HG03460 (cell line): ENCODE measurements around the gene KRTCAP2.
"Not testable (repeated sequence)": the region's sequence is repeated elsewhere in the genome, so short reads cannot be mapped to it uniquely, and the experiment has no call there.

ENCODE experiments used
- ATAC-seq: cut with Tn5 transposase; IDR thresholded peaks from one replicate; pipeline ENCODE4 v1.9.1; 2021; ENCODE audit not compliant: unreplicated experiment

KRTCAP2 gene

DNA sequence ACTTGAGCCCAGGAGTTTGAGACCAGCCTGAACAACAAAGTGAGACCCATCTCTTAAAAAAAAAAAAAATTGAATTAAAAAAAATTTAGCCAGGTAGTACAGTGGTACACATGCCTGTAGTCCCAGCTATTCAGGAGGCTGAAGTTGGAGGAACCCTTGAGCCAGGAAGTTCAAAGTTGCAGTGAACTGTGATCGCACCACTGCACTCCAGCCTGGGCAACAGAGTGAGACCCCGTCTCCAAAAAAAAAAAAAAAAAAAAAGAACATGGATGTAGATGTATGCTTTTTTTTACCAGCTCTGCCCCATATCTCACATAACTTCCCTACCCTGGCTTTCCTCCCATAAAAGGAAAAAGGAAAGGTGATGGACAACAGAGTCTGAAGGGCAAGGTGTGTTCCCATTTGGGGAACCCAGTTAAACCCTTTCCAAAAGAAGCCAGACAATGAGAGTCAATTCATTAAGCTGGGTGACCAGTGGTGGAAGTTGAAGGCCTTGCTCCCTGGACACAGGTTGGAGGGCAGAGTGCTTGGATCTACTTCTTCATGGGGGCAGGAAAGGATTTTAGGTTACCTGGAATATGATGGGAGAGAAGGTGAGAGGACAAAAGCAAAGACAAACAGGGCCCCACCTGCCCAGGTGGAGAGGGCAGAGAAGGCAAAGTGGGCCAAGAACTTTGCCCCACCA lies 2.9 kb downstream of the KRTCAP2 start:
- ATAC-seq = no peak

DNA sequence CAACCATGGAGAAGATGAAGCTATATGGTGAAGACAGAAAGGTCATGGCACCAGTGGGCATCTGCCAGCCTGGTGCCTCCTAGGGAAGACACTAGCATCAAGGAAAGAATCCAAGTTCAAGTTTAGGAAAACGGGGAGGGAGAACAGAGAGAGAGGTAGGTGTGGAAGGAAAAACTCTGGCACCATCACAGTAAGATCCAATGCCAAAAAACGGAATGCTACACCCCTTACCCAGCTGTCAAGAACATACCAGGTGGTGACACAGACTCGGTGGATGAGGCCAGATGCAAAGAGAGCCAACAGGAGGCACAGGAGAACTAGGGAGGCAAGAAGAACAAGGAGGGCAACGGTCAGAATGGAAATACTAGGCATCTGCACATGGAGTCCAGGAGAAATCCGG lies 3.6 kb downstream of the KRTCAP2 start:
- ATAC-seq = no peak

DNA sequence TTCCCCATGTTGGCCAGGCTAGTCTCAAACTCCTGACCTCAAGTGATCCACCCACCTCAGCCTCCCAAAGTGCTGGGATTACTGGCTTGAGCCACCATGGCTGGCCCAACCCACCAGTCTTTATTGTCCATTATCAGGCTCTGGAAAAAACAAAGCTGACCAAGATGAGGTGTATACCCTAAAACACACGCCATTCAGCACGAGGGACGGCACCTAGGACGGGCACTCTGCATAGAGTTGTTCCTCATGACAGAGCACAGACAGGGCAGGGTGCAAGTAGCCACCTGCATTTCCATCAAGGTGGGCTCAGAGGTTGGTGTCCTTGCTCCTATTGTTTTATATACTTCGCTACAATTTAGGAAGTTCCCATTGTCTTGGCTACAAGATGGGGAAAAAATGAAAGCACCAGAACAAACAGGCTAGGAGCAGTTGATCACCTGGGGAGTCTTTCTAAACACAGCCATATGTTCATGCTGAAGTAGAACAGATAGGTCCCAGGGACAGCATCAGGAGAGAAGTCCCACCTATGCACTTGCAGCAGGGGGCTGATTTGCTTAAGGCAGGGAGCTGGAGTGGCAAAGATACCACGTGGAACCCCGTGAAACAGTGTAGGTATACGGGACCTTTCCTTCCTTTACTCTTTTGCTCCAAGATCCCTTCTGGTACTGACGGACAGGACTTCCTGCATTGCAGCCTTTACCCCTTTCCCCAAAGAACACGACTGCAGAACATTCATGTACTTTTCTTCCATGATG lies 4.5 kb downstream of the KRTCAP2 start:
- no peak for ATAC-seq

DNA sequence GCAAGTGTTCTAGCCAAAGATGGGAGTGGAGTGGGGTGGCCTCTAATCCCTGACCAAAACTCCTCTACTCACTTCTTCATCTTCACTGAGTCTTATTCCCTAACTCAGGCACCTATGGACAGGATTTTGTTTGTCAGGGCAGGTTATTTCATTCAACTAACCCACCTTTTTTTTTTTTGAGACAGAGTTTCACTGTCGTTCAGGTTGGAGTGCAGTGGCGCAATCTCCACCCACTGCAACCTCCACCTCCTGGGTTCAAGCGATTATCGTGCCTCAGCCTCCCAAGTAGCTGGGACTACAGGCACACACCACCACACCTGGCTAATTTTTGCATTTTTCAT lies 5.0 kb downstream of the KRTCAP2 start:
- not testable (repeated sequence) for ATAC-seq

DNA sequence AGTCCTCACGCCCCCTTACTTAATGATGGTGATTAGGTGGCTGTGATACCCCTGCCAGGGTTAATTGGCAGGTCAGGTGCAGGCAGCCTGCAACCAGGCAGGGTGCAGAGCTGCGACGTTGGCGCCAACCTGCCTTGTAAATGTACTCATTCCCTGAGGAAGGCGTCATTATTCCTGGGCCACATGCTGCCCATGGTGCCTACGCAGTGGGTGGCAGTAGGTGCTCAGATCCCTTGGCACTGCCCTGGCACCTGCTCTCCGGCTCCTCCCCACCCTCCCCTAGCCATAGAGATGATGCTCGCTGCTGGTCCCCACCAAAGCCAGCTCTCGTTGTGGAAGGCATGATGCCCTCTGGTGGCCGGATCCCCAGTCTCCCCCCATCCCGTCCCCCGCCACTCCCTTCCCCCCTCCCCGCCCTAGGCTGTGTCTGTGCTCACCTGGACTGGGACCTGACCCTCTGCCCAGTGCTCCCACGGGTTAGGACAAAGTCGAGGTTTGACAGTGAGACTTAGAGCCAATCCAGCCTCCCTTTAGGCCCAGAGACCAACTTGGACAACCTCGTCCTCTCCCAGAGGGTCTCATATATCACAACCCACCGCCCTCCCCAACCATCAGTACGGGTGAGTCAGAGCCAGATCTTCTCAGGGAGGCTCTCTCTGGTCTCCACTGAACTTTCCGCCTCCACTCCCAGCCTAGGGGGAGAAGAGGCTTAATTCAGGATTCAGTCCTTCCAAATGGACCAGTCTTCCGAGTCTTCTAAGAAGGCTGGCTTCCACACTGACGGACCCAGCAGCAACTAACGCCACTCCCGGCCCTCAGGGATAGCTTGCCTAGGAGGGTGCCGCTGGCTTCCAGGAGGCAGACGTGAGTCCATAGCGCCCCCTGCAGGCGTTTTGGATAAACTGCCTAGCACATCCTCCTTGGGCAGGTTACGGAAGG lies 5.7 kb downstream of the KRTCAP2 start:
- no peak for ATAC-seq

DNA sequence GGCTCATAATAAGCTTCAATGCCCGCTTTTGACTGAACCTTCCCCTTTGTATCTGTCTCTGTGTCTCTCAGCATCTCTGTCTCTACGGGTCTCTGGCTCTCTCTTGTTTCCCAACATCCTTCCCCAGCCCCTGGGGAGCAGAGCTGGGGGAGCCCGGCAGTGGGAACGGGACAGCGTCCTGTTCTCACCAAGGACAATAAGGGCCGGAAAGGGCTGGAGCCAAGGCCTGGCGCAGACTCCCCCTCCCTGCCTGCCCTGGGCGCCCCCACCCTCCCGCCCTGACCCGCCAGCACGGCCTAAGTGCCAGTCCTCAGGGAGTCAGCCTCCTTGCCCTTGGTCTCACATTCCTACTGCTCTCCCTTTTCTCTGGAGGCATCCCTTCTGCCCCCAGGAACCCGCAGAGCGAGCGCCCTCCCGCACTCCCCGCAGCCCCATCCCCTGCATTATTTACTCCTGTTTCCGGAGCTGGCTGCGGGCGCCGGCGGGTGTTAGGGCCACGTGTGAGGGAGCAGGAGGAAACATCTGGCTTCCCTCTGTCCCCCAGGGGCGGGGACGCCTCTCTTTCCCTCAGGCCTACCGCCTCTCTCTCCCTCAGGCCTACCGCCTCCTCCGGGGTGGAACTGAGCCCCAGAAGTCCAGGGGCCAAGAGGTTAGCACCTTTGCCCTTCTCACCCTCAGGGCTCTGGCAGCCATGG lies 6.5 kb downstream of the KRTCAP2 start:
- ATAC-seq = no peak

DNA sequence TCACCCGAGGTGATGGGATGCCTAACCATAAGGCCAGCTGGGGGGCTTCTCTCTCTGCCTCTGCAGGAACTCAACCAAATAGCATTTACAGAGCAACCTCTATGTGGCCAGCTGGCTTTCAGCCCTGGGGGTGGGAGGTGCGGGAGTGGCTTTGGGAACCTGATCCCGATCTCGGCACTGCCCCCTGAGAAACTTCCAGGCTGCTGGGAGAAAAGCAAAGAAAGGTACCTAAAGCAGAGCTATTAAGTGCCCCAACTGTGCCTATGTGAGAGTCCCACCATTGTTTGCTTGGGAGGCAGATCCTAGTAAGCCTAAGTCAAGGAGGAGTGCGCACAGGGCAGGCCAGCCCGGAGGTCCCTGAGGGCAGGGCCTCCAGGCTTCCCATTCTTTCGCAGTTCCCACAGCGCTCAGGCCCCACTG lies 7.0 kb downstream of the KRTCAP2 start:
- no peak for ATAC-seq

DNA sequence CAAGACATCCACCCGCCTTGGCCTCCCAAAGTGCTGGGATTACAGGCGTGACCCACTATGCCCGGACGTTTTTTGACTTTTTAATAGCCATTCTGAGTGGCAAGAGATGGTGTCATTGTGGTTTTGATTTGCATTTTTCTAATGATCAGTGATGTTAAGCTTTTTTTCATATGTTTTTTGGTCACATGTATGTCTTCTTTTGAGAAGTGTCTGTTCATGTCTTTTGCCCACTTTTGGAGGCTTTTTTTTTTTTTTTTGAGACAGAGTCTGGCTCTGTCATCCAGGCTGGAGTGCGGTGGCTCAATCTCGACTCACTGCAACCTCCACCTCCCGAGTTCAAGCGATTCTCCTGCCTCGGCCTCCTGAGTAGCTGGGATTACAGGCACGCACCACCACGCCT lies 8.5 kb downstream of the KRTCAP2 start:
- not testable (repeated sequence) for ATAC-seq

DNA sequence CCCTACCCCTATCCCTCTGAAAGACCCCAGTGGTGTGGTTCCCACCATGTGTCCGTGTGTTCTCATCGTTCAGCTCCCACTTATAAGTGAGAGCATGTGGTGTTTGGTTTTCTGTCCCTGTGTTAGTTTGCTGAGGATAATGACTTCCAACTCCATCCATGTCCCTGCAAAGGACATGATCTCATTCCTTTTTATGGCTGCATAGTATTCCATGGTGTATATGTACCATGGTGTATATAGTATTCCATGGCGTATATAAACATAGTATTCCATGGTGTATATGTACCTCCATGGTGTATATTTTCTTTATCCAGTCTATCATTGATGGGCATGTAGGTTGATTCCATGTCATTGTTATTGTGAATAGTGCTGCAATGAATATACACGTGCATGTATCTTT lies 9.3 kb downstream of the KRTCAP2 start:
- not testable (repeated sequence) for ATAC-seq

DNA sequence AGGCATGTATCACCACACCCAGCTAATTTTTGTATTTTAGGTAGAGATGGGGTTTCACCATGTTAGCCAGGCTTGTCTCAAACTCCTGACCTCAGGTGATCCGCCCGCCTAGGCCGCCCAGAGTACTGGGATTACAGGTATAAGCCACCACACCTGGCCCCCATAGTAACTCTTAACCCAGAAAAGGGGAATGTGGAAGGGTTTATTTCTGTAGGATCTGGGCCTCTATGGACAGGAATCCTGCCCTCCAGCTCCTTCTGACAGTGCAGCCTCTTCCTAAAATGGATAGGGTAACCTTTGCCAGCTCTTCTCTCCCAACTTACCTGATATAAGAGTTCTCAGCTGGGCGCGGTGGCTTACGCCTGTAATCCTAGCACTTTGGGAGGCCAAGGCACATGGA lies 10.5 kb downstream of the KRTCAP2 start:
- not testable (repeated sequence) for ATAC-seq

DNA sequence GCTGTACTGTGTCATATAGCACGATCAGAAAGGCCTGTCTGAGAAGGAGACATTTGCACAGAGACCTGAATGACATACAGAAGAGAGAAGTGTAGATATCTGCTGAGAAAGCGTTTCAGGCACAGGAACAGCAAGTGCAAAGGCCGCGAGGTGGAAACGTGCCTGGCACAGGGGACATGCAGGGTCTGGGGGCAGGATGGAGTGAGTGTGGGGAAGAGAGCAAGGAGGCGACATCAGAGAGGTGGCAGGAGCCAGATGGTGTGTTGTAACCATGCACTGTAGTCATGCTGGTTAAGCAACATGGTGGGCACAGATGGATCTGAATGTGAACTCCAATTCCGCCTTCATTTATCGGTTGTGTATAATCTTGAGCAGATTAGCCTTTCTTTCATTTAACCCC lies 13.0 kb downstream of the KRTCAP2 start:
- no peak for ATAC-seq

DNA sequence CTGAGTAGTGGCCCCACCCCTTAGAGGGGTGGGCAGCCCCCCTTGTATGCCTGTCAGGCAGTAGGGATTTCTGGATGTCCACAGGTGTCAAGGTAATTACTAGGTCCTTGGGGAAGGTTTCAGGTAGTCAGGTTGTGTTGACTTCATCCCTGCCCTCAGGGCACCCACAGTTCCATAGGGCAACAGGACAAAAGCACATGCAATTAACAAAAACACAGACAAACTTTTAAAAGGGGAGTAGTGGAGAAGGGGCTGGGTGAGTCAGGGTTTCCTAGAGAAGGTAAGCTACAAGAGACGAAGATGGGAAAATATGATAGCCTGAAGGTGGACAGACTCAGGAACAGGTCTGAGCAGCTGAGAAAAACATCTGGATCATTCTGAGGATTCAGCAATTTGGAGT lies 14.1 kb downstream of the KRTCAP2 start:
- no peak for ATAC-seq

DNA sequence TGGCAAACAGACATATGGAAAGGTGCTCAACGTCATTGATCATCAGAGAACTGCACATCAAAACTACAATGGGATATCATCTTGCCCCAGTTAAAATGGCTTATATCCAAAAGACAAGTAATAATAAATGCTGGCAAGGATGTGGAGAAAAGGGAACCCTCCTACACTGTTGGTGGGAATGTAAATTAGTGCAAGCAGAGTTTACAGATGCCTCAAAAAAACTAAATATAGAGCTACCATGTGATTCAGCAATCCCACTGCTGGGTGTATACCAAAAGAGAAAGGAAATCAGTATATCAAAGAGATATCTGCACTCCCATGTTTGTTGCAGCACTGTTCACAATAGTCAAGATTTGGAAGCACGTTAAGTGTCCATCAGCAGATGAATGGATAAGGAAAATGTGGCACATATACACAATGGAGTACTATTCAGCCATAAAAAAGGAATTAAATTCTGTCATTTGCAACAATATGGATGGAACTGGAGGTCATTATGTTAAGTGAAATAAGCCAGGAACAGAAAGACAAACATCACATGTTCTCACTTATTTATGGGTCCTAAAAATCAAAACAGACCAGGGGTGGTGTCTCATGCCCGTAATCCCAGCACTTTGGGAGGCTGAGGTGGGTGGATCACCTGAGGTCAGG lies 17.0 kb downstream of the KRTCAP2 start:
- ATAC-seq = not testable (repeated sequence)

DNA sequence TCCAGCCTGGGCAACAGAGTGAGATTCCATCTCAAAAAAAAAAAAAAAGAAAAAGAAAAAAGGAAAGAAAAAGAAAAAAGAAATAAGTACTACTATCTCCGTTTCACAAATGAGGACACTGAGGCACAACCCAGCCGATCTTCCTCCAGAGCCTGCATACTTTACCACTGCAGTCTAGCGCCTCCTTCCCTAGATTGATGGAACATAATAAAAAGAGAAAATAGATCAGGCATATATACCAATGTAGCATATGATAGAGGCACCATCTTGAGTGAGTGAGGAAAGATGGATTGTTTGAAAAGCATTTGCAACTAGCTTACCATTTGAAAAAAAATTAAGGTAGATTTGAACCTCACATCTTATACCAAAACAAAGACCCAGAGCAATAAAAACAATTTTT lies 27.6 kb downstream of the KRTCAP2 start:
- ATAC-seq = no peak

DNA sequence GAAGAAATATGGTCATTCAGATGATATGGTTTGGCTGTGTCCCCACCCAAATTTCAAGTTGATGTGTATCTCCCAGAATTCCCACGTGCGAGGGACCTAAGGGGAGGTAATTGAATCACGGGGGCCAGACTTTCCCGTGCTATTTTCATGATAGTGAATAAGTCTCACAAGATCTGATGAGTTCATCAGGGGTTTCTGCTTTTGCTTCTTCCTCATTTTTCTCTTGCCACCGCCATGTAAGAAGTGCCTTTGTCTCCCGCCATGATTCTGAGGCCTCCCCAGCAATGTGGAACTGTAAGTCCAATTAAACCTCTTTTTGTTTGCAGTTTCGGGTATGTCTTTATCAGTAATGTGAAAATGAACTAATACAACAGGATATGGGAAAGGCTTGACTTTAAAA lies 31.4 kb downstream of the KRTCAP2 start:
- no peak for ATAC-seq

DNA sequence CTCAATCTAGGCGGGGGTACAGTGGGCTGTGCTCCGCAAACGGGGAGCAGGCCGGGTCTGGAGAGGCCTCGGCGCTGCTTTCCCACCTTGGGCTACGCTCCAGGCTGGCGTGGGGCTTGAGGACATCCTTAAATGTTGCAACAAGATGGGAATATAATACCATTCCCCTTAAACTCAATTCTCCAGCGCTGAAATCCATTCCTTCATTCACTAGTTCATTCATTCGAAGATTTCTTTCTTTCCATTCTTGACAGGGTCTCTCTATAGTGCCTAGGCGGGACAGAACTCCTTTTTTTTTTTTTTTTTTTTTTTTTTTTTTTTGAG lies 32.5 kb downstream of the KRTCAP2 start:
- ATAC-seq = no peak

DNA sequence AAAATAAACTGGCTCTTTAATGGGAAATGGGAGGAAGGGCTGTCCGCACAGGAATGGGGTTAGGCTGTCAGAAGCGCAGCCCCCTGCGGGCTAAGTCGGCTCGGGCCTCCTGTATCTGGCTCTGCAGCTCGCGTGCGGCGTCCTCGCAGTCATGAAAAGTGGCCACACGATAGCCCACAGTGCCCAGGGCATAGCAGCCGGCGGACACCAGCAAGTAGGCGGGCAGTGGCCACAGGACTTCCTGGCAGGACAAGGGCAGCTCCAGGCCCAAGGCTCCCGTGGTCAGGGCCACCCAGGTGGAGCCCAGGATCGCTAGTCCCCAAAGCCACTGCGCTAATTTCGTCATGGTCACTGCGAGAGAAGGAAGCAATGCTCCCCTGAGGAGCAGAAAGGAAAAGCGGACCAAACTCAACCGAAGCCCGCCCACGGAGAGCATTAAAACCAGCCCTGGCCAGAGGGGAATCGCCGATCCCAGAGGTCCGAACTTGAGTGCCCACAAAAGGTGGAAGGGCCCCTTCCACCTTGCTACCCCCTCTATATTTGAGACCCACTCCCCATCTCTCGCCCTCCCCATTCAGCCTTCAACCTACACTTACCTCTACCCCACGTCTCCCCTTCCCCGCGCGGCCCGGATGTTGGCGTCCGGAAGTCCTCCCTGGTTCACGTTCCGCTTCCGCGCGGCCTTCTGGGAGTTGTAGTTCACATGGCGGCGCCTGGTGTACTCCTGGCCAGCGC lies 33.0 kb downstream of the KRTCAP2 start, which contains the start of gene DPM3:
DPM3 (minus strand) TSS at position 637 of the 735 bp plus-strand sequence; CDS start at position 346, 291 bp downstream.
- peak; percentile 72 for ATAC-seq

DNA sequence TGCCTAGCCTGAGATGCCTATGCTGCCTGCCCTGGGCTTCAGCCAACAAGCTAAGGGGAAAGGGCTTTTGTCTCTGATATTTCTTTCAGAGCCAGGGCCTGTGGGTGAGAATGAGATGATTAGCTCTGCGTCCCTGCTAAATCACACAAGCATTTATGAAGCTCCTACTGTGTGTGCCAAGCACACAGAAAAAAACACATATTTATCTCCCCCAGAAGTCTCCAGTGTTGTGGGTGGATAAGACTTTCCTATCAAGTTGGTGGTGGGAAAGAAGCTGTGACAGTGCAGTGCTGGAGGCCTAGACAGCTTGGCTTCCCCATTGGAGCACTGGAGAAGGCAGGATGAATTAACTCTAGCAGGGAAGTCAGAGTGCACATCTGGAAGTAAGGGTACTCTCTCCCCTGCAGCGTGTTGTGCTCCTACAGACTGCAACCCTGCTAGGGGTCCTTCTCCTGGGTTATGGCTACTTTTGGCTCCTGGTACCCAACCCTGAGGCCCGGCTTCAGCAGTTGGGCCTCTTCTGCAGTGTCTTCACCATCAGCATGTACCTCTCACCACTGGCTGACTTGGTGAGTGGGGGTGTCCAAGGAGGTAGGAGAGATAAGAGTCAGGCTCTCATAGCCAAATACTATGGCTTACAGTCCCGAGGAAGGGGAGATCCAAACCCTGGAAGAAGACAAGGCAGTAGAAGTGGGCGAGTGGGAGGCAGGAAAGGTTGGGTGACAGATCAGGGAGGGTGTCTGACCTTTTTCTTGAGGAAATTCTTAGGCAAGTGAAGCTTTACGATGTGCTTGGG lies 35.8 kb downstream of the KRTCAP2 start:
- no peak for ATAC-seq

DNA sequence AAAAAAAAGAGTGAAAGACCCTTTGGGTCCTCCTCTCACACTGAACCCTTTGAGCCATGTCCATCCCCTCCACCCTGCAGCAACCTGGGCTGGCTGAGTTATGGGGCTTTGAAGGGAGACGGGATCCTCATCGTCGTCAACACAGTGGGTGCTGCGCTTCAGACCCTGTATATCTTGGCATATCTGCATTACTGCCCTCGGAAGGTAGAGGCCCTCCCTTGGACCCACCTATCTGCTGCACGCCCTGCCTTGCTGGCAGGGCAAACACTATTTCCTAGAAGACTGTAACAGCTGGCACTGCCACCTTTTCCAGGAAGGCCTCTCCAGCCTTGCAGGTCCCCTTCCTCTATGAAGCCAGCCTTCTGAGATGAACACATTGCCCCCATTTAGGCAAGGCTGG lies 36.4 kb downstream of the KRTCAP2 start:
- ATAC-seq = no peak
